Astrocyte (in vitro differentiated cells and primary cell): ENCODE measurements around the gene GHRH. TPM values are rescaled to one million over a fixed set of nuclear protein-coding genes. Genes with fewer than 3 reads are reported as not detected.

ENCODE experiments used
- DNase-seq: peaks from one replicate; pipeline ENCODE4 v3.0.0-alpha.2; 2010; ENCODE audit warnings: low read depth
- FAIRE-seq: peaks from 2 replicates; lab custom pipeline; 2011; peaks lifted over from hg19 to GRCh38; lab: Jason Lieb, UNC
- H2AFZ ChIP-seq: 2 replicates; pipeline ENCODE4 v1.6.0; 2012; ENCODE audit warnings: low read depth, low read length, inconsistent platforms
- H3K27ac ChIP-seq: 2 replicates; pipeline ENCODE4 v1.5.1; 2011; ENCODE audit warnings: low read depth, low read length, inconsistent platforms
- H3K27me3 ChIP-seq: 2 replicates; pipeline ENCODE4 v1.6.0; 2011; ENCODE audit warnings: low read length, inconsistent platforms; ENCODE audit not compliant: insufficient read depth
- H3K36me3 ChIP-seq: 2 replicates; pipeline ENCODE4 v1.5.1; 2011; ENCODE audit warnings: low read length, inconsistent platforms; ENCODE audit not compliant: insufficient read depth
- H3K4me1 ChIP-seq: 2 replicates; pipeline ENCODE4 v1.5.1; 2011; ENCODE audit warnings: low read length, inconsistent platforms; ENCODE audit not compliant: insufficient read depth
- H3K4me2 ChIP-seq: 2 replicates; pipeline ENCODE4 v1.6.0; 2012; ENCODE audit warnings: low read length, inconsistent platforms
- H3K4me3 ChIP-seq: 2 replicates; pipeline ENCODE4 v1.5.1; 2011; ENCODE audit warnings: low read depth, mild to moderate bottlenecking, low read length, inconsistent platforms; ENCODE audit not compliant: insufficient read depth
- H3K79me2 ChIP-seq: 2 replicates; pipeline ENCODE4 v1.6.0; 2012; ENCODE audit warnings: mild to moderate bottlenecking, low read length, inconsistent platforms; ENCODE audit not compliant: insufficient read depth
- H3K9ac ChIP-seq: 2 replicates; pipeline ENCODE4 v1.6.0; 2012; ENCODE audit warnings: mild to moderate bottlenecking, low read length, inconsistent platforms
- H3K9me3 ChIP-seq: 2 replicates; pipeline ENCODE4 v1.5.1; 2012; ENCODE audit warnings: low read depth, mild to moderate bottlenecking, low read length, inconsistent platforms; ENCODE audit not compliant: insufficient read depth
- H4K20me1 ChIP-seq: 2 replicates; pipeline ENCODE4 v1.6.0; 2012; ENCODE audit warnings: low read length, inconsistent platforms; ENCODE audit not compliant: insufficient read depth
- H3K27ac Mint-ChIP-seq: one replicate; pipeline ENCODE4 v1.8.0; 2021; ENCODE audit warnings: mild to moderate bottlenecking, mixed read lengths; ENCODE audit not compliant: unreplicated experiment
- H3K27me3 Mint-ChIP-seq: one replicate; pipeline ENCODE4 v1.8.0; 2021; ENCODE audit warnings: low read depth, mixed read lengths; ENCODE audit not compliant: unreplicated experiment
- H3K36me3 Mint-ChIP-seq: one replicate; pipeline ENCODE4 v1.8.0; 2021; ENCODE audit warnings: low read depth, mixed read lengths; ENCODE audit not compliant: unreplicated experiment
- H3K4me1 Mint-ChIP-seq: one replicate; pipeline ENCODE4 v1.8.0; 2021; ENCODE audit warnings: low read depth, mixed read lengths; ENCODE audit not compliant: unreplicated experiment
- H3K4me3 Mint-ChIP-seq: one replicate; pipeline ENCODE4 v1.8.0; 2021; ENCODE audit warnings: mild to moderate bottlenecking, moderate library complexity, mixed read lengths; ENCODE audit not compliant: unreplicated experiment
- H3K9me3 Mint-ChIP-seq: one replicate; pipeline ENCODE4 v1.8.0; 2021; ENCODE audit warnings: mild to moderate bottlenecking, mixed read lengths; ENCODE audit not compliant: unreplicated experiment
- EZH2 ChIP-seq: IDR thresholded peaks from 2 replicates; pipeline ENCODE4 v1.6.1; 2012; ENCODE audit warnings: mild to moderate bottlenecking, low read length, inconsistent platforms; ENCODE audit not compliant: insufficient read depth
- total RNA-seq: library from RNA; stranded (reverse); gene quantifications from 2 replicates; pipeline ENCODE4 v1.2.1, GENCODE V29; 2021
- TF ChIP-seq, protein P1 (sequence below): IDR thresholded peaks from 2 replicates; pipeline ENCODE4 v1.5.1; 2011; ENCODE audit warnings: low read depth, mild to moderate bottlenecking, inconsistent platforms, low read length, moderate library complexity; ENCODE audit not compliant: insufficient read depth

Gene GHRH
- total RNA-seq, 1 donor from 2014 or later: not detected

DNA sequence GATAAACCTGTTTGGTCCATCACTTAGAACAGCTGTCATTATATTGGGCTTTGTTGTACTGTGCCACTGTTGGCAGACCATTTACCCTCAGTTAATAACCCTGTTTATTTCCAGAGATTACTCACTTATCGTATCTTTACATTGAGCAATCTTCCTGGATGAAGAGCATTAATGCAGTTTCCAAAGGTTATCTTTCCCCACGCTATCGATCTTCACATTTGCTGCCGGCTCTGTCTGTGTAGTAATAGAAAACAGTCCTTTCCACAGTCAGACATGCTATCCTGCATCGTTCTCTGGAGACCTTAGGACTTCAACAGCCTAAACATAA, 27.4 kb downstream of the GHRH start:
- TF ChIP-seq, protein P1, sequence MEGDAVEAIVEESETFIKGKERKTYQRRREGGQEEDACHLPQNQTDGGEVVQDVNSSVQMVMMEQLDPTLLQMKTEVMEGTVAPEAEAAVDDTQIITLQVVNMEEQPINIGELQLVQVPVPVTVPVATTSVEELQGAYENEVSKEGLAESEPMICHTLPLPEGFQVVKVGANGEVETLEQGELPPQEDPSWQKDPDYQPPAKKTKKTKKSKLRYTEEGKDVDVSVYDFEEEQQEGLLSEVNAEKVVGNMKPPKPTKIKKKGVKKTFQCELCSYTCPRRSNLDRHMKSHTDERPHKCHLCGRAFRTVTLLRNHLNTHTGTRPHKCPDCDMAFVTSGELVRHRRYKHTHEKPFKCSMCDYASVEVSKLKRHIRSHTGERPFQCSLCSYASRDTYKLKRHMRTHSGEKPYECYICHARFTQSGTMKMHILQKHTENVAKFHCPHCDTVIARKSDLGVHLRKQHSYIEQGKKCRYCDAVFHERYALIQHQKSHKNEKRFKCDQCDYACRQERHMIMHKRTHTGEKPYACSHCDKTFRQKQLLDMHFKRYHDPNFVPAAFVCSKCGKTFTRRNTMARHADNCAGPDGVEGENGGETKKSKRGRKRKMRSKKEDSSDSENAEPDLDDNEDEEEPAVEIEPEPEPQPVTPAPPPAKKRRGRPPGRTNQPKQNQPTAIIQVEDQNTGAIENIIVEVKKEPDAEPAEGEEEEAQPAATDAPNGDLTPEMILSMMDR: no peak
- TF ChIP-seq EZH2: no peak
- Histone ChIP-seq H3K27me3 (no peaks in the 10 kb centered on the region), H3K4me2 (no peak overlapping the region), H3K4me1 (no peaks in the 10 kb centered on the region), H2AFZ (no peak overlapping the region), H3K79me2 (no peaks in the 10 kb centered on the region), H3K9me3 (no peaks in the 10 kb centered on the region), H3K9ac (no peak overlapping the region), H3K36me3 (peaks cover 72% of the 10 kb centered on the region), H3K27ac (no peak overlapping the region), H4K20me1 (peaks cover 42% of the 10 kb centered on the region), H3K4me3 (no peak overlapping the region)
- Mint-ChIP-seq H3K9me3 (no peaks in the 10 kb centered on the region), H3K4me3 (no peak overlapping the region), H3K27me3 (no peaks in the 10 kb centered on the region), H3K27ac (no peak overlapping the region), H3K4me1 (peaks cover 6% of the 10 kb centered on the region), H3K36me3 (peaks cover 16% of the 10 kb centered on the region)
- FAIRE-seq (no peak), DNase-seq (no peak)

DNA sequence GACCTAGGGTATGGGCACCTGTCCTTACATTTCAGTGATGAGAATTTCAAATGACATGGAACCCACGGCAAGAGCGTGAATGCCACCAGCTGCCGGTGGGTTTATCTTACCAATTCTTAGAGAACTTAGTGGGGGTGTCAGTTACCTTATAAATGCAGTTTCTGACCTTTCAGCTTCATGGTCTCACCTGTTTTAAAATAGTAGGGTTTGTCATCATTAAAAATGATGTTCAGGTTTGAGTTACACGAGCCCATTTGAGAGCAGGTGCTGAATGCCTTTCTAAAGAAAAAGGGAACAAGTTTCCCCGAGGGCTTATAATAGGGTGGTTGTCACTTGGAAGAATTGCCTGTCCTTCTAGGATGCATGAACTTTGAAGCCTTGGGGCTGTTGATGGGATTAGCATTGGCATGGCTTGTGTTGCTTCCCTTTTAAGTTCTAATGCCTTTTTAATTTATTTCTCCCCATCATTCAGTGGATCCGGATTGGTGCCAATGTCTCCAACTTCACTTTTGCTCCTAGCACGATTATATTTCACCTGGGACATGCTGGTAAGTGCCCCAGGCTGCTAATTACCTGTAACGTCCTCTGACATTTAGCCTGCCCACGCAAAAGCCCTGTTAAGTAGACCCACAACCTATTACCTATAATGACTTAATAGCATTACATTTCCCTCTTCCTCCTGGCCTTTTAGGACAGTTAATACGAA, 27.9 kb downstream of the GHRH start:
- Histone ChIP-seq H3K9ac (no peak overlapping the region), H2AFZ (no peak overlapping the region), H3K36me3 (peaks cover 75% of the 10 kb centered on the region), H3K4me2 (no peak overlapping the region), H3K4me3 (no peak overlapping the region), H3K4me1 (no peaks in the 10 kb centered on the region), H4K20me1 (peaks cover 40% of the 10 kb centered on the region), H3K9me3 (no peaks in the 10 kb centered on the region), H3K27ac (no peak overlapping the region), H3K27me3 (no peaks in the 10 kb centered on the region), H3K79me2 (no peaks in the 10 kb centered on the region)
- Mint-ChIP-seq H3K4me1 (peaks cover 9% of the 10 kb centered on the region), H3K36me3 (peaks cover 16% of the 10 kb centered on the region), H3K27me3 (no peaks in the 10 kb centered on the region), H3K4me3 (no peak overlapping the region), H3K27ac (no peak overlapping the region), H3K9me3 (no peaks in the 10 kb centered on the region)
- no peak for DNase-seq
- no peak for TF ChIP-seq EZH2
- TF ChIP-seq, protein P1: no peak
- FAIRE-seq: no peak

DNA sequence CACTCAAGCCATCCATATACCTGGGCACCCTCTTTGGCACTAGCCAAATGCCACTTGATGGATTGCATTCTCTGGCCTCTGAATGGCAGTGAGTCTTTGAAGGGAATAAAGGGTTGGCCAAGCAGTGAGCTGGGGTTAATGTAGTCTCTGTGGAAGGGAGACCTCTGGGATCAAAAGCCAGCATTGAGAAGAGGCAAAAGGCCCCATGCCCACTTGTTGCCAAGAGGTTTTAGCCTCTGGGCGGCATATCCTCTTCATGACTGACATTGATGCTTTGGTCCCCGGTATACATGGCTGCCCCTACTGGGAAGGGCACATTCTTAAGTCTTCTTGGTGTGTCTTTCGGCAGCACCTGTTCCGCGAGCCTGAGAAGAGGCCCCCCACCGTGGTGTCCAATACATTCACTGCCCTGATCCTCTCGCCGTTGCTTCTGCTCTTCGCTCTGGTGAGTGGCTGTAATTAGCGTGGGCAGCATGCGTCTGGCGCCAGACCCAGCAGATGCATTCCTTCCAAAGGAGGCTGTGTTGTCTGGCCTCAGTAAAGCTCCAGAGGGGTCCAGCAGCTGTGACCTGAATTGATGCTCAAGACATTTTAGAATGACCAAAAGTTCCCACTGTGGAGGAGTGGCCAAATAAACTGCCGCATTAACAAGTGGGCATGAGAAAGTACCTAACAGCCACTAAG, 29.5 kb downstream of the GHRH start:
- no peak for FAIRE-seq

More for the DNA sequence above, 29.5 kb downstream of the GHRH start:
- H3K4me2 ChIP-seq: no peak overlapping the region
- H4K20me1 ChIP-seq: peaks cover 37% of the 10 kb centered on the region
- peaks cover 79% of the 10 kb centered on the region for H3K36me3 ChIP-seq
- Mint-ChIP-seq H3K27me3 (no peaks in the 10 kb centered on the region), H3K9me3 (no peaks in the 10 kb centered on the region), H3K27ac (no peak overlapping the region), H3K36me3 (peaks cover 19% of the 10 kb centered on the region), H3K4me1 (peaks cover 9% of the 10 kb centered on the region), H3K4me3 (no peak overlapping the region)
- no peak overlapping the region for H3K4me3 ChIP-seq
- no peak overlapping the region for H3K27ac ChIP-seq
- no peaks in the 10 kb centered on the region for H3K9me3 ChIP-seq
- no peaks in the 10 kb centered on the region for H3K27me3 ChIP-seq
- no peak overlapping the region for H2AFZ ChIP-seq
- H3K79me2 ChIP-seq: no peaks in the 10 kb centered on the region
- H3K9ac ChIP-seq: no peak overlapping the region
- no peak for TF ChIP-seq EZH2
- TF ChIP-seq, protein P1: no peak
- H3K4me1 ChIP-seq: no peaks in the 10 kb centered on the region
- DNase-seq: no peak
